ENCODE results near the gene ARHGAP24. TPM values are rescaled to one million over a fixed set of nuclear protein-coding genes. Genes with fewer than 3 reads are reported as not detected.
A peak's percentile ranks its signal among the peaks of the same experiment; 100 is the strongest.

ARHGAP24 gene
- polyA plus RNA-seq, 2 of the 4 experiments (the other 2 are of a cell fraction) = 1.7 to 12.1 TPM

DNA sequence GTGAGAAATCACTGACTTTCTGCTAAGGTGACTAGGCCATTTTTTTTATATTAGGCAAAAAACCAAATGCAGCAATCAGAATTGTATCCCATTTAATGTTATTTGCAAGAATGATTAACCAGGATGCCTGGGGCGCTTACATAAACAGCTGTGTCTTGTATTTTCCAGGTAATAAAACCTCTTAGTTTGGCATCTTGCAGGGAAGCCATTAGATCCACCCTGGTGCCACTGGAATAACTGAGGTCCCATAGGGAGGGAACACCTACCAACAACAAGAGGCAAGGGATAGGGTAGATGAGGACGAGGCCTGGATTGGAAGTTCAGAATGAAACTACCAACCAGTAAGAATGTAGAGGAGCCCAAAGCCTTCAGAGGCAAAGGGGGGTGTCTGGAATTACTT is 288.3 kb downstream of the ARHGAP24 start:
- DNase-seq (ENCODE audit: low read depth in 1 of 2, low spot score in 1 of 2) (no peak), FAIRE-seq (no peak), ATAC-seq (no peak)
- CTCF ChIA-PET = interaction anchor here (0.5 to 2.6 kb wide), 3 partner anchors 15 to 679 kb away, joined by 3 to 10 read pairs (median 7); no protein-coding TSS in a partner anchor
- POLR2A ChIA-PET = no interaction called here
- 39% methylated on average over 2 of the region's 2 CpGs for WGBS (ENCODE audit: missing lambda C conversion rate)
- peaks cover 13% of the 10 kb centered on the region for H3K4me1 ChIP-seq
- H3K4me3 ChIP-seq = no peak overlapping the region
- H3K4me2 ChIP-seq = 0 out of 3 replicates have a peak overlapping the region, but pooled peaks have one; percentile 33
- TF ChIP-seq, protein P1, sequence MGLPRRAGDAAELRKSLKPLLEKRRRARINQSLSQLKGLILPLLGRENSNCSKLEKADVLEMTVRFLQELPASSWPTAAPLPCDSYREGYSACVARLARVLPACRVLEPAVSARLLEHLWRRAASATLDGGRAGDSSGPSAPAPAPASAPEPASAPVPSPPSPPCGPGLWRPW (IDR thresholded peaks at IDR 0.05) = no peak
- TF ChIP-seq KDM5A (IDR thresholded peaks at IDR 0.05) = no peak
- TF ChIP-seq ZNF302 (CRISPR knock-in tag; IDR thresholded peaks at IDR 0.05) = no peak
- no peak for TF ChIP-seq MAFK (IDR thresholded peaks at IDR 0.05; ENCODE audit: partially characterized antibody)
- TF ChIP-seq FOSL2 (IDR thresholded peaks at IDR 0.05) = no peak
- TF ChIP-seq FOSL2 (CRISPR knock-in tag; IDR thresholded peaks at IDR 0.05) = no peak
- TF ChIP-seq NR3C1 (IDR thresholded peaks at IDR 0.05) = no peak
- no peak for TF ChIP-seq TFCP2L1 (CRISPR knock-in tag; IDR thresholded peaks at IDR 0.05)
- TF ChIP-seq ZC3H11A (IDR thresholded peaks at IDR 0.05) = no peak
- no peaks in the 10 kb centered on the region for H3K9me3 ChIP-seq
- no peak overlapping the region for H3K27ac ChIP-seq

DNA sequence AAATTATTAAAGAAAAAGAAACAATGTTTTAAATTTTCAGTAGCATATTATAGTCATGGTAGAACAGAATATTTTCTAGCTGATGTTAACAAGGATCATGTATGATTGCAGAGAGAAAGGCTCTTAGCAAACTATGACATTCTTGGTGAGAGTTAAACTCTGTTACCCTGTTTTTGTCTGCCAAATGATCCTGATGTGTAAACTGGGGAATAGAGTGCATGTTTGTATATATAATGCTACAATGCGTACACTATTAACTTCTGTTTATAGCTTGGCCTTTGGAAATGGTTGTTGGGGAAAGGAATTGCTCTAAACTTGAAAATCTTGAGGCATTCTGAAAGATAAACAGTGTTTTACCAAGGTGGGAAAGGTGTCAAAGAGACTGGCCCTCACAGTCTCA is 292.7 kb downstream of the ARHGAP24 start:
- ChIA-PET POLR2A (no interaction called here), CTCF (interaction anchor here (1.7 kb wide), 1 partner anchor 29 kb away, joined by 5 read pairs; no protein-coding TSS in a partner anchor)
- FAIRE-seq = no peak
- Histone ChIP-seq H3K9me3 (no peaks in the 10 kb centered on the region), H3K4me2 (no peak overlapping the region), H3K27ac (no peak overlapping the region), H3K4me3 (no peak overlapping the region), H3K4me1 (peaks cover 8% of the 10 kb centered on the region)
- TF ChIP-seq JUNB (IDR thresholded peaks at IDR 0.05) (no peak), RAD21 (conservative IDR thresholded peaks at IDR 0.05 in 1 of 2, IDR thresholded peaks at IDR 0.05 in 1 of 2) (no peak), TFCP2L1 (CRISPR knock-in tag; IDR thresholded peaks at IDR 0.05) (no peak), EHMT2 (IDR thresholded peaks at IDR 0.05; ENCODE audit: low read depth) (no peak), ESRRA (IDR thresholded peaks at IDR 0.05; ENCODE audit: borderline replicate concordance, low read length) (no peak), HOXA7 (CRISPR knock-in tag; IDR thresholded peaks at IDR 0.05) (no peak), CHD4 (IDR thresholded peaks at IDR 0.05; ENCODE audit: borderline replicate concordance) (no peak), ZC3H11A (IDR thresholded peaks at IDR 0.05) (no peak), NFE2L2 (conservative IDR thresholded peaks at IDR 0.05; ENCODE audit: low read length) (no peak), RARB (CRISPR knock-in tag; IDR thresholded peaks at IDR 0.05) (no peak), RFX5 (IDR thresholded peaks at IDR 0.05) (no peak), ZNF302 (CRISPR knock-in tag; IDR thresholded peaks at IDR 0.05) (no peak), HOXB5 (CRISPR knock-in tag; IDR thresholded peaks at IDR 0.05) (no peak), MYC (IDR thresholded peaks at IDR 0.05; ENCODE audit: borderline replicate concordance, low read length) (no peak), POLR2AphosphoS2 (conservative IDR thresholded peaks at IDR 0.05; ENCODE audit: low read length) (no peak), GATA3 (IDR thresholded peaks at IDR 0.05; ENCODE audit: borderline replicate concordance) (no peak), CHD2 (IDR thresholded peaks at IDR 0.05; ENCODE audit: low read length, partially characterized antibody) (no peak), KDM5A (IDR thresholded peaks at IDR 0.05) (no peak)
- TF ChIP-seq, protein P2, sequence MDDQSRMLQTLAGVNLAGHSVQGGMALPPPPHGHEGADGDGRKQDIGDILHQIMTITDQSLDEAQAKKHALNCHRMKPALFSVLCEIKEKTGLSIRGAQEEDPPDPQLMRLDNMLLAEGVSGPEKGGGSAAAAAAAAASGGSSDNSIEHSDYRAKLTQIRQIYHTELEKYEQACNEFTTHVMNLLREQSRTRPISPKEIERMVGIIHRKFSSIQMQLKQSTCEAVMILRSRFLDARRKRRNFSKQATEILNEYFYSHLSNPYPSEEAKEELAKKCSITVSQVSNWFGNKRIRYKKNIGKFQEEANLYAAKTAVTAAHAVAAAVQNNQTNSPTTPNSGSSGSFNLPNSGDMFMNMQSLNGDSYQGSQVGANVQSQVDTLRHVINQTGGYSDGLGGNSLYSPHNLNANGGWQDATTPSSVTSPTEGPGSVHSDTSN (IDR thresholded peaks at IDR 0.05) = no peak
- 100% methylated on average over 1 of the region's 1 CpG for WGBS (ENCODE audit: missing lambda C conversion rate)
- ATAC-seq = no peak
- no peak for DNase-seq (ENCODE audit: low read depth in 1 of 2, low spot score in 1 of 2)

DNA sequence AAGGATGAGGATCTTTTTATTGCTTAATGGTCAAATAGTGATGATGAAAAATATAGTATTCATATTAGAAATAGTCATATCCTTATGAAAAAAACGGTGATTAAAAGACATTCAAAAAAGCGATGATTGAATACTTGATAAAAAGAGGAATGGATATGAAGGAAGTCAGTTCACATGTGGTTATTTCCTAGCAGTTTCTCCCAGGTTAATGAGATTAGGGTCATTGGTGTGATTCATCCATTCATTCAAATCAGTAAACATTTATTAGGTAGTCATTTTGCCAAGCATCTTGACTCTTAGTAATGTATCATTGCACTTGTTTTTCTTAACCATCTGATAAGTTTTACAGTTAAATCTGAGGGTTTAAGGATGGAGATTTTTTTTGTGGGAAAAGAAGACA is 294.1 kb downstream of the ARHGAP24 start:
- DNase-seq (ENCODE audit: low read depth in 1 of 2, low spot score in 1 of 2) (no peak), FAIRE-seq (no peak), ATAC-seq (no peak)
- CTCF ChIA-PET = no interaction called here
- H3K27ac ChIP-seq = no peak overlapping the region
- WGBS (ENCODE audit: missing lambda C conversion rate) = 86% methylated on average over 2 of the region's 2 CpGs
- TF ChIP-seq RFX5 (IDR thresholded peaks at IDR 0.05) (no peak), RNF2 (IDR thresholded peaks at IDR 0.05; ENCODE audit: borderline replicate concordance, low read depth) (no peak), EHMT2 (IDR thresholded peaks at IDR 0.05; ENCODE audit: low read depth) (no peak), EHF (CRISPR knock-in tag; IDR thresholded peaks at IDR 0.05) (no peak), POLR2A (IDR thresholded peaks at IDR 0.05; ENCODE audit: low read length) (no peak), GATA3 (IDR thresholded peaks at IDR 0.05; ENCODE audit: borderline replicate concordance) (no peak), FOSL2 (IDR thresholded peaks at IDR 0.05) (no peak), FOSL2 (CRISPR knock-in tag; IDR thresholded peaks at IDR 0.05) (no peak), EP300 (IDR thresholded peaks at IDR 0.05) (no peak), TP53 (CRISPR knock-in tag; IDR thresholded peaks at IDR 0.05) (no peak), HOXA7 (CRISPR knock-in tag; IDR thresholded peaks at IDR 0.05) (no peak), PHF8 (IDR thresholded peaks at IDR 0.05; ENCODE audit: borderline replicate concordance, low read depth) (no peak)
- H3K4me1 ChIP-seq = no peaks in the 10 kb centered on the region
- no peaks in the 10 kb centered on the region for H3K9me3 ChIP-seq
- H3K4me2 ChIP-seq = no peak overlapping the region
- H3K4me3 ChIP-seq = no peak overlapping the region
- POLR2A ChIA-PET = no interaction called here

All from A549 (cell line).